Loucy (cell line): ENCODE measurements around the gene HUNK.

ENCODE experiments used
- H2AFZ ChIP-seq: fragments of 200-600 bp; sonication (generic); 2 replicates; pipeline ENCODE4 v1.6.0; 2016; ENCODE audit warnings: antibody characterized with exemption, mild to moderate bottlenecking, low read length, moderate library complexity
- H3F3A ChIP-seq: fragments of 200-600 bp; 2 replicates; pipeline ENCODE4 v1.6.0; 2016; ENCODE audit warnings: antibody characterized with exemption, low read depth, mild to moderate bottlenecking
- H3K27me3 ChIP-seq: fragments of 200-600 bp; sonication (generic); 2 replicates; pipeline ENCODE4 v1.6.1; 2014; ENCODE audit warnings: low read length, mild to moderate bottlenecking; ENCODE audit not compliant: insufficient read depth, poor library complexity, severe bottlenecking
- H3K36me3 ChIP-seq: fragments of 200-600 bp; sonication (generic); 2 replicates; pipeline ENCODE4 v1.6.1; 2016; ENCODE audit warnings: low read length; ENCODE audit not compliant: insufficient read depth
- H3K4me1 ChIP-seq: fragments of 200-600 bp; sonication (generic); 2 replicates; pipeline ENCODE4 v1.5.1; 2014; ENCODE audit warnings: low read length, mild to moderate bottlenecking; ENCODE audit not compliant: insufficient read depth, poor library complexity, severe bottlenecking
- H3K4me2 ChIP-seq: fragments of 200-600 bp; sonication (generic); 2 replicates; pipeline ENCODE4 v1.6.0; 2014; ENCODE audit warnings: antibody characterized with exemption, low read length, low read depth, mild to moderate bottlenecking; ENCODE audit not compliant: poor library complexity, severe bottlenecking
- H3K4me3 ChIP-seq: fragments of 200-600 bp; sonication (generic); 2 replicates; pipeline ENCODE4 v1.5.1; 2014; ENCODE audit warnings: low read length, mild to moderate bottlenecking, mixed read lengths; ENCODE audit not compliant: poor library complexity, severe bottlenecking
- H3K79me2 ChIP-seq: fragments of 200-600 bp; sonication (generic); 2 replicates; pipeline ENCODE4 v1.6.1; 2014; ENCODE audit warnings: low read length; ENCODE audit not compliant: insufficient read depth
- H3K9ac ChIP-seq: fragments of 200-600 bp; sonication (generic); 2 replicates; pipeline ENCODE4 v1.6.0; 2014; ENCODE audit warnings: mild to moderate bottlenecking, low read depth, low read length, moderate library complexity; ENCODE audit not compliant: poor library complexity, severe bottlenecking
- H3K9me2 ChIP-seq: fragments of 200-600 bp; sonication (generic); replicated peaks from 2 replicates; pipeline ENCODE4 v1.6.1; 2016; ENCODE audit warnings: low read depth, low read length, mixed read lengths
- H3K9me3 ChIP-seq: fragments of 200-600 bp; sonication (generic); 2 replicates; pipeline ENCODE4 v1.6.1; 2014; ENCODE audit warnings: mild to moderate bottlenecking, antibody characterized with exemption, low read length, low read depth; ENCODE audit not compliant: insufficient read depth
- H4K20me1 ChIP-seq: fragments of 200-600 bp; sonication (generic); 2 replicates; pipeline ENCODE4 v1.6.0; 2014; ENCODE audit warnings: antibody characterized with exemption, low read length, mild to moderate bottlenecking; ENCODE audit not compliant: insufficient read depth, poor library complexity, severe bottlenecking
- EZH2phosphoT487 ChIP-seq: fragments of 200-600 bp; IDR thresholded peaks from 2 replicates; pipeline ENCODE4 v1.6.1; 2018; ENCODE audit warnings: antibody characterized with exemption, mild to moderate bottlenecking, moderate library complexity, borderline replicate concordance
- TF ChIP-seq, protein P1 (sequence below): fragments of 200-600 bp; sonication (generic); conservative IDR thresholded peaks from 2 replicates; pipeline ENCODE4 v1.5.1; 2014; ENCODE audit warnings: mild to moderate bottlenecking, antibody characterized with exemption, low read length

The HUNK gene

DNA sequence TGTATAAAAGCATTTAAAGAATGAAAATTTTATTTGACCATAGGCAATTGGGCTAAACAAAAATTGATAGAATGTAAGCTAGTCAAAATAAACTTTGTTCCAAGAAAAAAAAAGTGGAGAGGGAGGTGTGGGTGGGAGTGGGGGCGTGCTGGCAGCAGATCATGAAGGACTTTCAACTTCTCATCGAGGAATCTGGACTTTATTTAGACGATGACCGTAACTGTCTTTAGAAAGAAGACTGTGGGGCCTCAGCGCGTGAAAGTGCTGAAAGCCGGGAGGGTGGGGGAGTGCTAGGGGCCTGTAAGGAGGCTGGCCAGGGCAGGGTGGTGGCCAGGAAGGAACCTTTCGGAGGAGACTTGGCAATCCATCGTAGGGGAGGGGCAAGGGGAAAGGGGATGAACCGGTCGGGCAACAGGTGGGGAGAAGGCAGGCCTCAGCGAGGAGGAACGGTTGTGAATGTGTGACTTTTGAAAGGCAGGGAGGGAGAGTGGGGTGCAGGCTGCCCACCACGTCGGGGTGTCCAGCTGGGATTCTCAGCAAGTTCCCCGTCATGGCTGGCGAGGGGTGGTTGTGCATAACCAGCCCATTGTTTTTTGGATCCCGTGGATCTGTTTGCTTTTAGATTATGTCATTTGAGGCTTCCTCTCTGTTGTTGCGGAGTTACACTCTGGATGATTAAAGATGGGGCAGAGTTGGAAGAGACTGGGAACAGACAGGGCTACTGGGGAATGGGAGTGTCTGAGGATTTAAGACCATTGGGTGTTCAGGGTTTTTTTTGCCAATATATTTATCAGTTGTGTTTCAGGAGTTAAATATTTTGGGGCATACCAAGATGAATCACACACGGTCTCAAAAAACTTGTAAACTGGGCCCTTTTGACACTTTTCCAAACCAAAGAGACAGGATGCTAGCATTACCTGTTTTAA, 35.5 kb downstream of the HUNK start:
- no peak overlapping the region for H3K4me2 ChIP-seq

DNA sequence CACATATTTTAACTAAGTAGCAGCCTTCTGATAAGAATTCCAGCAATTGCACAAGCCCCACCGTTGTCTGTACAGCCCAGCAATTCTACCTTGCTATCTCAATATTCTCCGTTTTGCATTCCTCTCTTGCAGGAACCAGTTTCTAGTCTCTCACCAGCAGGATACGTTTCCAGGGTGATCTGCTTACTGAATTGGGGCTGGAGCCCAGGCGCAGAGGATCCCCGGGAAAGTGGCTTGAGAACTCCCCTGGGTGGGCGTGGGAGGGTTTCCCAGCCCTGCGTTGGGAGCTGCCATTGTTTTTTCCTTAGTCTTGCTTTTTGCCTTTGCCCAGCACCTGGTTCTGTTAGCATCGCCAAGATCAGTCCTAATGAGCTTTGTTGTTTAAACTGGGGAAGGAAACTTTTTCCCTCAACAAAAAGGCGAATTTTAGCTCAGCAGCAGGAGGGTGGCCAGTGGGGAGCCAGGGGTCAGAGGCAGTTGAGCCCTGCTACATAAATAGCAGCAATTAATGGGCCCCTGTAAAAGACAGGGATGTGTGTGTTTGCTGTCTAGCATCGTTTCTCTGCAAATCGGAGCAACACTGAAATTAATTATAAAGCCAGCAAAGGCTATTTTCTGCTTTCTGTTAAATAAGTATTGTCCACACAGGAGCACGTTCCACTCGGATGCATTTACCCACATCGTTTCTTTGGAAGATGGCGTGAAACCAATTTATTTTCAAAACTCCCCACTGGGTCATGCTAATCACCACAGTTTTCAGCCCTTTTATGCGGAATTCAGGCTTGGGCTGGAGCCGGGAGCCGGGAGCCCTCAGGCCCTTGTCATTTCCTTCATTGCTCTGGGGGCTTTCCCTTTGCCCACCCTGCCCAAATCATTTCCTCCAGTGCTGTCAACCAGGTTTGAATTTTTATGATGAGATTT, 36.6 kb downstream of the HUNK start:
- H3K4me2 ChIP-seq, result no peak overlapping the region

More for the DNA sequence above, 35.5 kb downstream of the HUNK start:
- H3K9me3 ChIP-seq, result peaks cover 4% of the 10 kb centered on the region; the same call in 1 of the 2 replicates
- no peaks in the 10 kb centered on the region for H3K79me2 ChIP-seq
- H3K4me3 ChIP-seq, result no peak overlapping the region
- no peaks in the 10 kb centered on the region for H3K9me2 ChIP-seq
- H3K9ac ChIP-seq, result no peak overlapping the region
- no peaks in the 10 kb centered on the region for H4K20me1 ChIP-seq
- no peak overlapping the region for H2AFZ ChIP-seq
- H3K4me1 ChIP-seq, result no peaks in the 10 kb centered on the region
- no peaks in the 10 kb centered on the region for H3F3A ChIP-seq
- TF ChIP-seq, protein P1, sequence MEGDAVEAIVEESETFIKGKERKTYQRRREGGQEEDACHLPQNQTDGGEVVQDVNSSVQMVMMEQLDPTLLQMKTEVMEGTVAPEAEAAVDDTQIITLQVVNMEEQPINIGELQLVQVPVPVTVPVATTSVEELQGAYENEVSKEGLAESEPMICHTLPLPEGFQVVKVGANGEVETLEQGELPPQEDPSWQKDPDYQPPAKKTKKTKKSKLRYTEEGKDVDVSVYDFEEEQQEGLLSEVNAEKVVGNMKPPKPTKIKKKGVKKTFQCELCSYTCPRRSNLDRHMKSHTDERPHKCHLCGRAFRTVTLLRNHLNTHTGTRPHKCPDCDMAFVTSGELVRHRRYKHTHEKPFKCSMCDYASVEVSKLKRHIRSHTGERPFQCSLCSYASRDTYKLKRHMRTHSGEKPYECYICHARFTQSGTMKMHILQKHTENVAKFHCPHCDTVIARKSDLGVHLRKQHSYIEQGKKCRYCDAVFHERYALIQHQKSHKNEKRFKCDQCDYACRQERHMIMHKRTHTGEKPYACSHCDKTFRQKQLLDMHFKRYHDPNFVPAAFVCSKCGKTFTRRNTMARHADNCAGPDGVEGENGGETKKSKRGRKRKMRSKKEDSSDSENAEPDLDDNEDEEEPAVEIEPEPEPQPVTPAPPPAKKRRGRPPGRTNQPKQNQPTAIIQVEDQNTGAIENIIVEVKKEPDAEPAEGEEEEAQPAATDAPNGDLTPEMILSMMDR, result no peak
- no peak for TF ChIP-seq EZH2phosphoT487
- H3K27me3 ChIP-seq, result no peaks in the 10 kb centered on the region
- no peaks in the 10 kb centered on the region for H3K36me3 ChIP-seq

DNA sequence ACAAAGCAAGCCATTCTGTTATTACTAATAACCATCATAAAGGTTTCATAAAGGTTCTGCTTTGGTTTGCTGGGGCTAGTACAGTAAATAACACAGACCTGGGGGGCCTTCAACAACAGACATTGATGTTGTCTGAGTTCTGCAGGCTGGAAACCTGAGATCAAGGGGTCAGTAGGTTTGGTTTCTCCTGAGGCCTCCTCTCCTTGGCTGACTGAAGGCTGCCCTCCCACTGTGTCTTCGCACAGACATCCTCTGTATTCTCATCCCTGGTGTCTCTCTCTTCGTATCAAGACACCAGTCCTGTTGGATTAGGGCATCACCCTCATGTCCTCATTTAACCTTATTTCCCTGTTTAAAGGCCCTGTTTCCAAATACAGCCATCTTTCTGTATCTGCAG, 37.3 kb downstream of the HUNK start:
- no peak overlapping the region for H3K4me3 ChIP-seq
- no peaks in the 10 kb centered on the region for H3K27me3 ChIP-seq
- H3K9me3 ChIP-seq, result peaks cover 4% of the 10 kb centered on the region; the same call in 1 of the 2 replicates
- H2AFZ ChIP-seq, result no peak overlapping the region
- no peaks in the 10 kb centered on the region for H3F3A ChIP-seq
- no peaks in the 10 kb centered on the region for H3K36me3 ChIP-seq
- no peak overlapping the region for H3K4me2 ChIP-seq
- H3K79me2 ChIP-seq, result no peaks in the 10 kb centered on the region
- H3K4me1 ChIP-seq, result no peaks in the 10 kb centered on the region
- H3K9me2 ChIP-seq, result no peaks in the 10 kb centered on the region
- TF ChIP-seq, protein P1, result no peak
- no peak for TF ChIP-seq EZH2phosphoT487
- no peak overlapping the region for H3K9ac ChIP-seq
- no peaks in the 10 kb centered on the region for H4K20me1 ChIP-seq

More for the DNA sequence above, 36.6 kb downstream of the HUNK start:
- no peak overlapping the region for H2AFZ ChIP-seq
- TF ChIP-seq EZH2phosphoT487, result no peak
- TF ChIP-seq, protein P1, result no peak
- H3K9me2 ChIP-seq, result no peaks in the 10 kb centered on the region
- H3K4me3 ChIP-seq, result no peak overlapping the region
- no peaks in the 10 kb centered on the region for H3K36me3 ChIP-seq
- H4K20me1 ChIP-seq, result no peaks in the 10 kb centered on the region
- H3K9me3 ChIP-seq, result peaks cover 4% of the 10 kb centered on the region; the same call in 1 of the 2 replicates
- H3K79me2 ChIP-seq, result no peaks in the 10 kb centered on the region
- no peaks in the 10 kb centered on the region for H3K4me1 ChIP-seq
- no peaks in the 10 kb centered on the region for H3F3A ChIP-seq
- H3K9ac ChIP-seq, result no peak overlapping the region
- no peaks in the 10 kb centered on the region for H3K27me3 ChIP-seq
